ENCODE results near the gene FHOD3. TPM values are rescaled to one million over a fixed set of nuclear protein-coding genes. Genes with fewer than 3 reads are reported as not detected.
"Not testable (repeated sequence)": the region's sequence is repeated elsewhere in the genome, so short reads cannot be mapped to it uniquely, and the experiment has no call there.

Gene FHOD3
- total RNA-seq, 1 experiment from 2014 or later: 0.10 TPM

DNA sequence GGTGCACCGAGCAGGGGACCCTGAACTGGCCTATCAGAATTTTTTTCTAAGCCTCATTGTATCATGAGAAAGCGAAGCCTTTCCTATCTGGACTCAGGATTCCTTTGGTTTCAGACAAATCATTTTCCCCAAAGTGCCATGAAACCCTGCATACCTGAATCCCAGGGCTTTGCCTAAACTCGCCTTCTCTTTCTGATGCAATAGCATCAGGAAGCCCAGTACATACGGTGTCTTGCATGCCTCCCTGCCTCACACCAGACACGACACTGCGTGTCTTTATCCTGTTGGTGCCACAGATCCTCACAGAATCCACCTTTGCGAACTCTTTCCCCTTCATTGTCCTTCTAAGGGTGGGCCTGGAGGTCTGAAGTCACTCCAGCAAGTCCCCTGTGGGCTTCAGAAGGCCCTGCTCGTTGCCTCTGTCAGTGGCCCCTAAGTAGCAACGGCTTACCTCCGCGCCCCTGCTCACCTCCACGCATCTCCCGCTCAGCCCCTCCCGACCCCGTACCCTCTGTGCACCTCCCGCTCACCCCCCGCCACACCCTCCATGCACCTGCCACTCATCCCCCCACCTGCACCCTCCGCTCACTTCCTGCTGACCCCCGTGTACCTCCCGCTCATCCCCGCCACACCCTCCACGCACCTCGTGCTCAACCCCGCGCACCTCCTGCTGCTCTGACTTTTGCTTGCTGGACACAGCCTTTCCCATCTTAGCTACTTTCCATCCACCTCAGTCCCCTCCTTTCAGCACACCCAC lies 447.9 kb downstream of the FHOD3 start:
- Histone ChIP-seq H3K27me3 (no peaks in the 10 kb centered on the region), H3K4me3 (no peak overlapping the region), H3K36me3 (no peaks in the 10 kb centered on the region), H3K9me3 (no peaks in the 10 kb centered on the region)
- no peak for DNase-seq

DNA sequence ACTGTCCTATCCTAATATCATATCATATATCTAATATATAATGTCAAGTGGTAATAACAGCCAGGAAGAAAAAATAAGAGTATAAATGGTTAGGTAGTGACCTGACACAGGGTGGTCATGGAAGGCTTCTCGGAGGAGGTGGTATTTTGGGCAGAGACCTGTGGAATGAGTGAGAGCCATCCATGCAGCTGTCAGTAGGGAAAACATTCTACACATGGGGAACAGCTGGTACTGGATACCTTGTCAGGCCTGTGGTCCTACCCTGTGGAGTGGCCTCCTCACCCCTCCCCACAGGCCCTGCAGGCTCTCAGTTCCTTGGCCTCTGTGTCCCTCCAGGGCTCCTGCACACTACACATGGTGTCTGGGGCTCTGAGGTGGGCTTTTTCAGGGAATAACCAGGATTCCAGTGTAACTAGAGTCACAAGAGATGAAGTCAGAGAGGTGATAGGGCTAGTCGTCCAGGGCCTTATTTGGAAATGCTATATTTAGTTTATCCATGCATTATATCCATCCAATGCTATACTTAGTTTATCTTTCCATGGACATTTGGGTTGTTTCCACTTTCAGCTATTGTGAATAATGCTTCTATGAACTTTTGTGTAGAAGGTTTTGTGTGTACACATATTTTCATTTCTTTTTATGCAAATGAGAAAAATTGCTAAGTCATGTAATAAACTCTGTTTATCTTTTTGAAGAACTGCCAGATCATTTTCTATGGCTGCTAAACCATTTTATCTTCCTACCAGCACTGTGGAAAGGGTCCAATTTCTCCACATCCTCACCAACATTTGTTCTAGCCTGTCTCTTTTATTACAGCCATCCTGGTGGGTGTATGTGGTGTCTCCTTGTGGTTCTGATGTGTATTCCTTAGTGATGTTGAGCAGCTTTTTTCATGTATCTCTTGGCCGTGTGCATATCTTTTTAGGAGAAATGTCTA lies 455.7 kb downstream of the FHOD3 start:
- H3K27me3 ChIP-seq: no peaks in the 10 kb centered on the region
- H3K4me3 ChIP-seq: no peak overlapping the region
- no peak for DNase-seq
- H3K9me3 ChIP-seq: no peaks in the 10 kb centered on the region
- H3K36me3 ChIP-seq: no peaks in the 10 kb centered on the region

DNA sequence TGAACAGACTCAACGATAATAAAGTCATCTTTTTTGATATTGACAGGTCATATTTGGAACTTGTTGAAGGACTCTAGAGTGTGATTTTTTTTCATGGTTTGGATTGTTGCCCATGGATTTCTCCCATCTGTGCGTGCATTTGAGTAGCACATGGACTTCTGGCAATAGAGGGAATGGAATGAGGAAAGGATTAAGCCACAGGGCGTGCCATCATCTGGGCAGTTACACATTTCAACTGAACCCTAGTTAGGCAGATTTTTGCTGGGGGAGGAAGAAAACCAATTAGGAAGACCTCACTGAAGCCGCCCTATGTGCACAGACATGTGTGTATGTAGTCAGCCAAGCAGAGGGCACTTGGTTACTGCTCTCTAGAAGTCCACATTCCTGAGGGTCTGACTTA lies 458.7 kb downstream of the FHOD3 start:
- peak; percentile 25 for DNase-seq
- Histone ChIP-seq H3K4me3 (no peak overlapping the region), H3K36me3 (no peaks in the 10 kb centered on the region), H3K27me3 (no peaks in the 10 kb centered on the region), H3K9me3 (no peaks in the 10 kb centered on the region)

DNA sequence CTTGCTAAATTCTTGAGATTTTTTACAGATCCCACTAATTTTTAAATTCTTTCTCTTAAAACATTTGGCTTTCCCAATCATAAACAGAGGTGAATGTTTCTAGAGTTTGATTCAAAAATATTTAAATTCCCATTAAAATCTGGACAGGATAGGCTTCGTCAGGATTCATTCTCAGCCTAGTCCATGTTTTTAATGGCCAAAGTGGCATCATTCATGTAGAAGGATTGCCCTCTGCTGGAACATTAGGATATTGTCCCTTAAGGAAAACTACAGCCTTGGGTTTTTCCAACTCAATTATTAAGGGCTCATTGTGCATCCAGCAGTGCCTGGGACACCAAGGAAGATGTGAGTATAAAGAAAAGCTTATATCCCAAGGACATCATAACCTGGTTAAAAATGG lies 459.6 kb downstream of the FHOD3 start:
- no peak for DNase-seq
- Histone ChIP-seq H3K4me3 (no peak overlapping the region), H3K36me3 (no peaks in the 10 kb centered on the region), H3K9me3 (no peaks in the 10 kb centered on the region), H3K27me3 (no peaks in the 10 kb centered on the region)

DNA sequence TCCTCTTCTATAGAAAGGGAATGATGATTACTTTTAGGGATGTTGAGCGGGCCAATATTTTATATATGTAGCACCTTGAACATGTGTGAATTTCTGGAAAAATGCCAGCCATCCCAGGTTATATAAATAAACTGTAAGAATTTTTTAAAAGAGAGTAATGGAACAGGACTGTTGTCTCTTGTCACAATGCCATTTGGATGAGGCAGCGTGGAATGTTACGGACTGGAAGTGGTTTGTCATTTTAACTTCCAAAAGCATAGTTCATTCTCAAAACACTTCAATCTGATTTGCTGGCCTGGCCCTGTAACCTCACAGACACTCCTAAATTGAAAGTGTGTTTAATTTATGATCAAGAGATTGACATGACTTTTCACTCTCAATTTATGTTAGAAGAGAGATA lies 460.5 kb downstream of the FHOD3 start:
- no peaks in the 10 kb centered on the region for H3K27me3 ChIP-seq
- H3K9me3 ChIP-seq: no peaks in the 10 kb centered on the region
- no peak overlapping the region for H3K4me3 ChIP-seq
- H3K36me3 ChIP-seq: no peaks in the 10 kb centered on the region
- DNase-seq: no peak

DNA sequence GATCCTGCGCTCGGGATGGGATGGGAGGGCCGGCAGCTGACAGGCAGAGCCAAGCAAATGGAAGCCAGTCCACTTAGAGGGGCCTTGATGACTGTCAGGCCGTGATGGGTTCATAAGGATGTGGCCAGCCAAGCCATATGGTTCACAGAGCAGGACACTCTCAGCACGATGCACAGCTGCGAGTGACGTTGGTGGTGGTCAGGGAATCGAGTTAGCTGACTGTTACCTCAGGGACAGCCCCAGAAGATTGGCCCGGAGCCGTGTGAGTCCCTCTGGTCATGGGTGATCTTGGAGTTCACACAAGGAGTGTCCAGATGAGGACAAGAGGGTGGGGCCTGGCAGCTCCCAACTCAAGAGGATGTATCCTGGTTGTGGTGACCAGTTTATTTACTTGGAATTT lies 461.1 kb downstream of the FHOD3 start:
- Histone ChIP-seq H3K27me3 (no peaks in the 10 kb centered on the region), H3K4me3 (no peak overlapping the region), H3K9me3 (no peaks in the 10 kb centered on the region), H3K36me3 (no peaks in the 10 kb centered on the region)
- DNase-seq: no peak

DNA sequence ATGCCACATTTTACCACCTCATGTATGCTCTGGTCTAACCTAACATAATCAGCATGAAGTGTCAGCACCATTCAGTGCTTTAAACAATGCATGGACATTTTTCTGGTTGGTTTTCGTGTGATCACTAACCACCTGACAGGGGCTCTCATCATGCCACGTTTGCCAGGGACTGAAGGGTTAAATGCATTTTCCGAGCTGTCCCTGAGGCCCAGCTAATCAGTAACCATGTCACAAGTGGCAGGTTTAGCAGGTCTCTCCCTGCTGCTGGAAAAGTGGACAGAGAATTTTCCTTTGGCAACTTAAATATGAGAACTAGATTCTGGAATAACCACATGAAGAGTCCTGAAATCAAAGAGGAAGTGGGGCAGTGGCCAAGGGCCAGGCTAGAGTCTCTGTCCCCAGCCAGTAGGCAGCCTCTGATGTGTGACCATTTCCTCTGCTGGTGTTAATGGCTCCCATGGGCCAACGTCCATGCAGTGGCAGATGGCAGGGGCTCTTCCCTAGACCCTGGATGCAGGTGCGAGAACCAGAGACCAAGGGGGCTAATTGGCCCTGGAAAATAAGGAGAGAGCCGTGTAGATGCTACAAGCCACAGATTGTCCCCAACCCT lies 461.8 kb downstream of the FHOD3 start:
- Histone ChIP-seq H3K9me3 (no peaks in the 10 kb centered on the region), H3K36me3 (no peaks in the 10 kb centered on the region), H3K4me3 (no peak overlapping the region), H3K27me3 (no peaks in the 10 kb centered on the region)
- DNase-seq: no peak

DNA sequence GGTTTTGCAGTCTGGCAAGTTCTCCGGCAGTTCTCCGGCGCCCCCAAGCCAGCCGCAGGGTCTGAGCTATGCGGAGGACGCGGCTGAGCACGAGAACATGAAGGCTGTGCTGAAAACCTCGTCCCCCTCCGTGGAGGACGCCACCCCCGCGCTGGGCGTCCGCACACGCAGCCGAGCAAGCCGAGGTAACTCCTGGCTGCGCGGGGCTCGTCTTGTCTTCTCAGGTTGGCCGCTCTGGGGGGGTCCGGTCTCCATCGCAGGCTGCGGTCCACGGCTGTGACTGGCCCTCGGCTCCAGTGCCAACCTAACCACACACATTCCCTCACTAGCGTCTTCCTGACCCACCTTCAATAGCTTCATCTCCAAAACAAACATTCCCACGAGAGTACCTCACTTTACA lies 463.1 kb downstream of the FHOD3 start:
- Histone ChIP-seq H3K36me3 (no peaks in the 10 kb centered on the region), H3K4me3 (no peak overlapping the region), H3K27me3 (no peaks in the 10 kb centered on the region), H3K9me3 (no peaks in the 10 kb centered on the region)
- DNase-seq: no peak

DNA sequence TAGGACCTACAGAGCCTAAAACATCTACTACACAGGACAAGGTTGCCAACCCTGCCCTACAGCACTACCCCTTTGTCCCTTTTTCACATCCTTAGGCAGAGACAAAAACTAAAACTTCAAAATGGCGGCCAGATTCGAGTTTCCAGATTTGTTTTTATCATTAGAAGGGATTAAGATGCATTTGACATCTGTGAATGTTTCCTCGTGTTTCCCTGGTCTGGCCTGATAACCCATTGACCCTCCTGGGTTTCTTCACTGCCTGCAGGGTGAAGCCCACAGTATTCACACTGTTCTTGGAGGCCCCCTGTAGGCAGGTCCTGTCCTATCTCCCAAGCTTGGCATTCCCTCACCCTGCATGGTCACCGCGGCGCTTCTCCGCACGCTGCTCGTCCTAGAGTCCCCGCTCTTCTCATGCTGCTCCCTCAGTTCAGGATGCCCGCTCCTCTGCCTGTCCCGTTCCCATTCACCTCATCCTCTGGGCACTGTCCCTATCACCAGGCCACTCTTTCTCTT lies 463.7 kb downstream of the FHOD3 start:
- Histone ChIP-seq H3K9me3 (no peaks in the 10 kb centered on the region), H3K36me3 (no peaks in the 10 kb centered on the region), H3K27me3 (no peaks in the 10 kb centered on the region), H3K4me3 (no peak overlapping the region)
- no peak for DNase-seq

DNA sequence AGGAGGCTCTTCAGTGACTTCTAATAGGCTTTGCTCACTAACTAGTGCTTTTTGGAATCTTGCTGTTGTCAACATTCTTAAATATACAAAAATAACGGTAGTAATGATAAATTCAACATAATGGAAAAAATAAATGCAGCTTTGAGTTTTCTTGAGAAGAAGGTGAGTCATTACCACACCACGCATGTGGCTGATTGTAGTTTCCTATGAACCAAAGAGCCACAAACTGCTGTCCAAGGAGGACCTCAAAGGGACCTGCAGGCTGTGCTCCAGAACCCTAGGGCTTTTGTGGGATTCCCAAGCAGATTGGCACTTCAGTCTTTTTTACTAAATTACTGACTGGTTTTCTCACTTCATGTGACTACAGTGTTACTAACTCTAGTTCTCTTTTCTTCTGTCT lies 464.6 kb downstream of the FHOD3 start:
- DNase-seq: no peak
- Histone ChIP-seq H3K9me3 (no peaks in the 10 kb centered on the region), H3K4me3 (no peak overlapping the region), H3K27me3 (no peaks in the 10 kb centered on the region), H3K36me3 (no peaks in the 10 kb centered on the region)

DNA sequence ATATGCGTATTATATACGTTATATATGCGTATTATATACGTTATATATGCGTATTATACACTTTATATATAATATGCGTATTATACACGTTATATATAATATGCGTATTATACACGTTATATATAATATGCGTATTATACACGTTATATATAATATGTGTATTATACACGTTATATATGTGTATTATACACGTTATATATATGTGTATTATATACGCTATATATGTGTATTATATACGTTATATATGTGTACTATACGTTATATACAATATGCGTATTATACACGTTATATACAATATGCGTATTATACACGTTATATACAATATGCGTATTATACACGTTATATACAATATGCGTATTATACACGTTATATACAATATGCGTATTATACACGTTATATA lies 465.5 kb downstream of the FHOD3 start:
- DNase-seq, H3K4me3 ChIP-seq, H3K27me3 ChIP-seq, H3K9me3 ChIP-seq, H3K36me3 ChIP-seq: not testable (repeated sequence)

DNA sequence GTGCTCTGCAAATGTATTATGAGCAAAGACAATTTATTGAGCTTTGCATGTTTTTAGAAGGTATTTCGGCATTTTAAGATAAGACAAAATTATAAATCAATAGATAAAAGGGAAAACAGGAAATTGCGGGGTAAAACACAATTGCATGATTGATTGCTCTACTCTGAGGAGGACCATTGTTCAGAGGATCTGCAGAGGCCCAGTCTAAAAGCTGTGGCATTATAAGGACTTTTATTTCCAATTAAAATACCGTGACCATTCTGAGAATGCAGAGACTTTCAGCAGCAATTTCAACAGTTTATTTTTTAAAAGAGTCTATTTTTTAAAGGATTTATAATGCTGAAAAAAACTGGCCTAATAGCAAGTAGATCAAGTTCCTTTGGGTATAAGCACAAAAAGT lies 469.3 kb downstream of the FHOD3 start:
- no peak for DNase-seq
- Histone ChIP-seq H3K9me3 (no peaks in the 10 kb centered on the region), H3K4me3 (no peak overlapping the region), H3K27me3 (no peaks in the 10 kb centered on the region), H3K36me3 (no peaks in the 10 kb centered on the region)

DNA sequence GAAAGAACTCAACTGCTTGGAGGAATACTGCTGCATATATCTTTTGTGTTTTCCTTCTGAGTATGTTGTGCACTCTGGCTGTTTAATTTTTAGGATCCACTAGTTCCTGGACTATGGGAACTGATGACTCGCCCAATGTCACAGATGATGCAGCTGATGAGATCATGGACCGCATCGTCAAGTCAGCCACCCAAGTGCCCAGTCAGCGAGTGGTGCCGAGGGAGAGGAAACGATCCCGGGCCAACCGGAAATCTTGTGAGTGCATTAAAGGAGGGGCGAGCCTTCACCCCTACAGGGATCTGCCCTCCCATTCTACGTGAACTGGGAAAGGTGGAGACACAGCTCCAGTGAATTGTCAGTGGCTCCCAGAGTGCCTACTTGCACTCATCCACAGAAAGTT lies 471.7 kb downstream of the FHOD3 start:
- Histone ChIP-seq H3K27me3 (no peaks in the 10 kb centered on the region), H3K36me3 (no peaks in the 10 kb centered on the region), H3K9me3 (no peaks in the 10 kb centered on the region), H3K4me3 (no peak overlapping the region)
- DNase-seq: peak; percentile 5

DNA sequence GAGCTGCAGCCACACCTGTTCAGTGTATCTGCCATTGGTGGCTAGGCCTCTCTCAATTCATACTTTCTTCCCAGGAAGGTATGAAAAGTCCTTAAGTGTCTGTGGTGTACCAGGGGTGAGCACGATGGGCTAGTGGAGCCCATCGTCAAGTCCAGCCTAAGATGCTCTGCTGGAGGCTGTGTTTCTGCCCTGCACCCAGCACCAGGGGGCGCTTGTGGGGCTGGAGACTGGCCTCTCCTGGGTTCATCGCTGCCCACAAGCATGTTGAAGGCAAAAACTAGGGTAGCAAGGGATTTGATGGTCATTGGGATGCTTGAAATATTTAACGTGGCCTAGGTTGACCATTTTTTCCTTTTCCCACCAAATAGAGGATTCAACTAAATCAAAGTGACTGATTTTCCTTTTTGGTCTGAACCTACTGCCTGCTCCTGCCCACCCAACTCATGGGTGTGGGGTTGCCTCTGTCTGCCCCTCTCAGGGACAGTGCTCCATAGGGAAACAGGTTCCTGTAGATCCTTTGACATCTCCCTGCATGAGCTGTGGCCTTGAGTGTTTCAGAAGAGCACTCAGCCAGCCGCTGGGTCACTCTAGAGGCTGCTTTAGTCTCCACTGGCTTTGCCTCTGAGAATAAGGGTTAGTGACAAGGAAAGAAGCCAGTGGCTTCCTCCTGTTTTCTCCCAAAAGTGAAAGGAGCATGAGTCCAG lies 472.2 kb downstream of the FHOD3 start:
- no peaks in the 10 kb centered on the region for H3K36me3 ChIP-seq
- no peak overlapping the region for H3K4me3 ChIP-seq
- no peaks in the 10 kb centered on the region for H3K27me3 ChIP-seq
- no peaks in the 10 kb centered on the region for H3K9me3 ChIP-seq
- DNase-seq: peak; percentile 6

DNA sequence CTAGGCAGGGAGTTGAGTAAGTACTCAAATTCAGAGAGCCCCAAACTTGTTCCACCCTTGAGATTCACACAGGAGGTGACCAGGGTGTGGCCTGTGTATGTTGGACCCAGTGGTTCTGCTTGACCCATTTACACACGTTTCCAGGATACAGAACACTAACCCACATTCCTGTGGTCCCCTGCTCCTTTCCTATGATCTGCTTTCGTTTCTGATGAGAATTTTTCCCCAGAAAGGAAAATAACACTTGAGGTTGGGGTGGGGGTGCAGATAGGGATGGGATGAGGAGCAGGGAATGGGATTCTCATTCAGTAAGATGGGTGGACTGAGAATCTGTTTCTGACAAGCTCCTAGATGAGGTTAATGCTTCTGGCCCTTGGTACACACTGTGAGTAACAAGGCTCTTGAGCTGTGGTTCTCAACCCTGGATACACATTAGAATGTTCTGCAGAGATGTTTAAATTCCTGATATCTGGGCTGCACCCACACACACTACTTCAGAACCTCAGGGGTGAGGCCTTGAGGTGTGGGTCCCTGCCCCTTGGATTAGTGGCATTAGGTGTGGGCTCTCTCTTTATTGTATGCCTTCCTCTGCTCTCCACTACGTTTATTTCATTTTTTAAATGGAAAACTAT lies 472.9 kb downstream of the FHOD3 start:
- no peak for DNase-seq
- no peaks in the 10 kb centered on the region for H3K27me3 ChIP-seq
- no peak overlapping the region for H3K4me3 ChIP-seq
- no peaks in the 10 kb centered on the region for H3K9me3 ChIP-seq
- H3K36me3 ChIP-seq: no peaks in the 10 kb centered on the region

DNA sequence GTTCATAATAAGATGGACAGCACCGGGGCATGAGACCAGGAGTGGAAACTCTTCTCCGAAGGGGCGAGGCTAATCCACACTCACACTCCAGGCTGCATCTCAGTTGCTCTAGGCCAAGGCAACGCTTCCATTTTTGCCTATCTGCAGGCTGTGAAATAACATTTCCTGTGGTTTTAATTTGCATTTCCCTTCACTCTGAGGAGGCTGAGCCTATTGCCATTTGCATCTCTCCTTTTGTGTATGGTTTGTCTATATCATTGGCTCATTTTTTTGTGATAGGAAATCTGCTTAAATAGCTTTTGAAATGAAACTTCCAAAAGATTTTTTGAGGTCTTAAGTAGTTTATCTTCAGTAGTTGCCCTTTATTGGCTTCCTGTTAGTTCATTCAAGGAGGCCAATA lies 473.7 kb downstream of the FHOD3 start:
- Histone ChIP-seq H3K36me3 (no peaks in the 10 kb centered on the region), H3K9me3 (no peaks in the 10 kb centered on the region), H3K27me3 (no peaks in the 10 kb centered on the region), H3K4me3 (no peak overlapping the region)
- no peak for DNase-seq

All from MG63 (cell line).